BLaER1 (cell line): Measurements from ENCODE around the gene HTATIP2.

ENCODE experiments used
- H3K27ac ChIP-seq: shearing (Covaris generic); formaldehyde crosslinking; 2 replicates; pipeline ENCODE4 v1.8.1; 2022
- H3K27me3 ChIP-seq: shearing (Covaris generic); formaldehyde crosslinking; 2 replicates; pipeline ENCODE4 v1.8.1; 2022
- H3K36me3 ChIP-seq: shearing (Covaris generic); formaldehyde crosslinking; 2 replicates; pipeline ENCODE4 v1.8.1; 2022
- H3K4me1 ChIP-seq: shearing (Covaris generic); formaldehyde crosslinking; 2 replicates; pipeline ENCODE4 v1.8.1; 2022
- H3K4me2 ChIP-seq: shearing (Covaris generic); formaldehyde crosslinking; 2 replicates; pipeline ENCODE4 v1.8.1; 2022
- H3K4me3 ChIP-seq: shearing (Covaris generic); formaldehyde crosslinking; 2 replicates; pipeline ENCODE4 v1.8.1; 2022
- H3K9ac ChIP-seq: shearing (Covaris generic); formaldehyde crosslinking; 2 replicates; pipeline ENCODE4 v1.8.1; 2022
- H3K9me3 ChIP-seq: shearing (Covaris generic); formaldehyde crosslinking; 2 replicates; pipeline ENCODE4 v1.8.1; 2022
- H4K20me1 ChIP-seq: shearing (Covaris generic); formaldehyde crosslinking; 2 replicates; pipeline ENCODE4 v1.8.1; 2022
- Cebpa-rat ChIP-seq: shearing (Covaris generic); IDR thresholded peaks from 2 replicates; pipeline ENCODE4 v1.8.1; 2022

The HTATIP2 gene

DNA sequence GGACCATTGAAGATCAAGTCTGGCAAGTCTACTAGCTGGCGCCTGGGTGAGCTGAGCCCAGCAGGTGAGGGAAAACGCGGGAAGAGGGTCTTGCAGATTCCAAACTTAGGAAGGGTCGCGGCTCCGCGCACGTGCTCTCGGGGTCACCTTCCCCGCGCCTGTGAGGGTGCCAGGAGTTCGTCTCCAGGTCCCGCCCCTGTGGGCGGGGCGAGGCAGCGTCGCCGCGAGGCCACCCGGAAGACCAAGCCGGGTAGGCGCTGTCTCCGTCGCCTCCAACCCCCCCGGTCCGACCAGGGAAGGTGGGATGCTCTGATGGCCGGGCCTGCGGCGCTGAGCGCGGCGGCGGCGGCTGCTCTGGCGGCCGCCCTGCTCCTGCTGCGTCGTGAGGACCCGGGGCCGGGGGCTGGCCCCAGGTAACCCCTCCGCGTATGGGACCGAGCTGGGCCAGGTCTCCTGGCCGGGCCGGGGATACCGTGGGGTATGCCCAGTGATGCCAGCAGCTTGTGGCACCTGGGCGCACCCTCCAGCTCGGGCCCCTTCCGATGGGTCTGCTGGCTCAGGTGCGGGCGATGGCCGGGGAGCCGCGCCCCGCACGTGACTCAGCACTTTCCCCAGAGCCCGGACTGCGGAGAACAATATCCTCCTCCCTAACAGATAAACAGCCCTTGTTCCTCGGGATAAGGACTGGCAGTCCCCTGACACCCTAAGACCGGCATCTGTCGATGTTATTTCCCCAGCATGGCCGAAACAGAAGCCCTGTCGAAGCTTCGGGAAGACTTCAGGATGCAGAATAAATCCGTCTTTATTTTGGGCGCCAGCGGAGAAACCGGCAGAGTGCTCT, at the start of gene HTATIP2:
TSS of gene HTATIP2 (plus strand) at position 215 of the 841 bp plus-strand sequence. CDS start at position 739, 524 bp downstream.
- Histone ChIP-seq H3K9me3 (no peaks in the 10 kb centered on the region), H3K4me3 (peak within 1 kb of the TSS; percentile 77), H3K27ac (peak within 1 kb of the TSS; percentile 78), H3K27me3 (peaks cover 21% of the 10 kb centered on the region), H3K4me1 (peaks cover 19% of the 10 kb centered on the region), H3K9ac (peak within 1 kb of the TSS; percentile 76), H3K36me3 (0 out of 2 replicates have a peak, but pooled peaks cover 6% of the 10 kb centered on the region), H4K20me1 (no peaks in the 10 kb centered on the region), H3K4me2 (peak within 1 kb of the TSS; percentile 95)
- TF ChIP-seq Cebpa-rat: no peak

GRCh38 chr11:20315800-20316199, 47.7 kb upstream of the HTATIP2 start:
- no peaks in the 10 kb centered on the region for H4K20me1 ChIP-seq
- H3K27me3 ChIP-seq: no peaks in the 10 kb centered on the region
- no peaks in the 10 kb centered on the region for H3K4me1 ChIP-seq
- no peak overlapping the region for H3K27ac ChIP-seq
- H3K9ac ChIP-seq: no peak overlapping the region
- TF ChIP-seq Cebpa-rat: no peak
- H3K36me3 ChIP-seq: no peaks in the 10 kb centered on the region
- no peak overlapping the region for H3K4me2 ChIP-seq
- H3K9me3 ChIP-seq: no peaks in the 10 kb centered on the region
- H3K4me3 ChIP-seq: no peak overlapping the region

- Histone ChIP-seq H3K9ac (no peak overlapping the region), H3K4me3 (no peak overlapping the region), H3K4me2 (no peak overlapping the region), H3K9me3 (no peaks in the 10 kb centered on the region), H3K27me3 (no peaks in the 10 kb centered on the region), H3K27ac (no peak overlapping the region), H3K36me3 (no peaks in the 10 kb centered on the region), H4K20me1 (no peaks in the 10 kb centered on the region), H3K4me1 (peaks cover 7% of the 10 kb centered on the region; the same call in 1 of the 2 replicates)
- TF ChIP-seq Cebpa-rat: no peak
Observed at GRCh38 chr11:20321177-20321576, 42.3 kb upstream of the HTATIP2 start.

GRCh38 chr11:20327377-20327935, 36.1 kb upstream of the HTATIP2 start:
- Histone ChIP-seq H3K36me3 (no peaks in the 10 kb centered on the region), H4K20me1 (no peaks in the 10 kb centered on the region), H3K27ac (no peak overlapping the region), H3K4me3 (no peak overlapping the region), H3K4me2 (no peak overlapping the region), H3K9me3 (no peaks in the 10 kb centered on the region), H3K27me3 (no peaks in the 10 kb centered on the region), H3K4me1 (peaks cover 7% of the 10 kb centered on the region; the same call in 1 of the 2 replicates), H3K9ac (no peak overlapping the region)
- no peak for TF ChIP-seq Cebpa-rat

- no peak for TF ChIP-seq Cebpa-rat
Observed at GRCh38 chr11:20336056-20336455, 27.5 kb upstream of the HTATIP2 start.

DNA sequence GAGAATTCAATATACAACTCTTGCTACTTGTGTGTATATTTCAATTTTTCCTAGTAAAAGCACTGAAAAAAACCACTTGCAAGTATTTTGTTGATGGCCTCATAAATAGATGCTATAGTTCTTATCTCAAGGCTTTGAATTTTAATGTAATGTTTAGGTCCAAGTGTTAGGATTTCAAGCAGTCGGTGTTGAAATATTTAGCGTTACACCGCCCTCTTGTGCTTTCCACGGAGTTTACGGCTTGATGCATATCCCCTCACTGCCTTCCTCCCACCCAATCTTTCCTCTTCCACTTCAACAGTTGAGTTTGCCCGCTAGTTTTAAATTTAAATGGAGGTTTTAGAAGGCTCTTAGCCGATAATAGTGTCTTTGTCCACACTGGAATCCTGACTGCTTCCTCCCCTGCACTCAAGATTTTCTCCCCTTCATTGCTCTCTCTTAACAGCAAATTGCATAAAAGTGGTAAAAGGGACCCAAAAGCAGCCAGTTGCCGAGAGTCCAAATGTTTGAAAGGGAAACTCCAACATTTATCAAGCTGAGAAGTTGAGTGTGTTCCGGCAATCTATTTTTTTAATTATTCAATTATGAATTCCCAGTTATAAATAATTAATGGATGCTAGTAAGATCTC, 25.9 kb upstream of the HTATIP2 start:
- Histone ChIP-seq H4K20me1 (no peaks in the 10 kb centered on the region), H3K9ac (no peak overlapping the region), H3K4me2 (no peak overlapping the region), H3K36me3 (no peaks in the 10 kb centered on the region), H3K4me1 (no peaks in the 10 kb centered on the region), H3K27ac (no peak overlapping the region), H3K27me3 (no peaks in the 10 kb centered on the region), H3K4me3 (no peak overlapping the region), H3K9me3 (no peaks in the 10 kb centered on the region)
- TF ChIP-seq Cebpa-rat: no peak

More at GRCh38 chr11:20336056-20336455, 27.5 kb upstream of the HTATIP2 start:
- H3K4me3 ChIP-seq: no peak overlapping the region
- no peaks in the 10 kb centered on the region for H3K27me3 ChIP-seq
- H3K4me2 ChIP-seq: no peak overlapping the region
- no peak overlapping the region for H3K9ac ChIP-seq
- no peaks in the 10 kb centered on the region for H3K4me1 ChIP-seq
- H3K9me3 ChIP-seq: no peaks in the 10 kb centered on the region
- H4K20me1 ChIP-seq: no peaks in the 10 kb centered on the region
- no peak overlapping the region for H3K27ac ChIP-seq
- no peaks in the 10 kb centered on the region for H3K36me3 ChIP-seq

DNA sequence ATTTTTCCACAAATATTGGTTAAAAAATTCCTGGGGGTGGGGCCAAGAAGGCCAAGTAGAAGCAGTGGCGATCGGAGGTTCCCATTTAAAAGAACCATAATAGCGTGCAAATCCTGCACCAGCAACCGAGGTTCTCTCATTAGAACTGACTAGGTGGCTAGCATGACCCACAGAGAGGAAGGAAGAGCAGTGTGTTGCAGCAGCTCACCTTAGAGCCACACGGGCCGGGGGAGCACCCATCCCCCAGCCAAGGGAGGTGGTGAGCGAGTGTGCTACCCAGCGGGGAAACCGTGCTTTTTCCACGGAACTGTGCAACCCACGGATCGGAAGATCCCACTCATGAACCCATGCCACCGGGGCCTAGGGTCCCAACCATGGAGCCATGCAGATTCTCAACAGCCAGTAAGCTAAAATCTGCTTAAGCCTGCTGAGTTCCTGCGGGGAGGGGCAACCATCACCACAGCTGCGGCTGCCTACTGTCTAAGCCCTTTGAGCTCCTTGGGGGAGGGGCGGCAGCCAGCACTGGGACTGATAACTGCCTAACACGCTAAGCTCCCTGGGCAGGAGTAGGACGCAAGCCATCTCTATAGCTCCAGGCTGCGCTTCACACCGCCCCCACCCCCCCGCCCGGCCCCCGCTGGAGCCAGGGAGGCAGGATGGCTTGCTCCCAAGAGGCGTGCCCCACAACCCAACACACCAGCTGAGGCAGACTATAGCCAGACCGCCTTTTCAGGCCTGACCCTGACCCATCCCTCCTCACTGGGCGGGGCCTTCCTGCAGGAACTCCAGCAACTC, 21.0 kb upstream of the HTATIP2 start:
- no peak for TF ChIP-seq Cebpa-rat
- H3K27me3 ChIP-seq: no peaks in the 10 kb centered on the region
- no peak overlapping the region for H3K4me3 ChIP-seq
- no peaks in the 10 kb centered on the region for H3K9me3 ChIP-seq
- H3K36me3 ChIP-seq: no peaks in the 10 kb centered on the region
- H4K20me1 ChIP-seq: no peaks in the 10 kb centered on the region
- no peak overlapping the region for H3K9ac ChIP-seq
- H3K4me2 ChIP-seq: no peak overlapping the region
- H3K4me1 ChIP-seq: no peaks in the 10 kb centered on the region
- H3K27ac ChIP-seq: no peak overlapping the region

DNA sequence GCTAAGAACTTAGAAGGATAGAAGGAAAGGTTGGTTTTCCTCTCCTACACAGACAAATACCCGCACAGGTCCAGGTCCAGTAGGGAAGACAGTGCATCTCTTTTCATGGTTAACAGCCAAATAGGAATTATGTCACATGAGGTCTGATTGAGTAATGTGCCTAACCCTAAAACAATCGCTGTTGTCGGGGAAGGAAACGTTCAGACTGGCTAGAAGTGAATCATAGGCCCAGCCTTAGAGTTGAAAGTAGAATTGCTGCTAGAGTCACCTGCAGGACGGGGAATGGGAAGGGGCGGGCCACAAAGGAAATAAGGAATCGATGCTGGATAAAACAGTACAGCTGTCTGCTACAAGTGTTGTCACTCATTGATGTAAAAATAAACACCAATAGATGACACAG, 12.4 kb upstream of the HTATIP2 start:
- no peaks in the 10 kb centered on the region for H4K20me1 ChIP-seq

DNA sequence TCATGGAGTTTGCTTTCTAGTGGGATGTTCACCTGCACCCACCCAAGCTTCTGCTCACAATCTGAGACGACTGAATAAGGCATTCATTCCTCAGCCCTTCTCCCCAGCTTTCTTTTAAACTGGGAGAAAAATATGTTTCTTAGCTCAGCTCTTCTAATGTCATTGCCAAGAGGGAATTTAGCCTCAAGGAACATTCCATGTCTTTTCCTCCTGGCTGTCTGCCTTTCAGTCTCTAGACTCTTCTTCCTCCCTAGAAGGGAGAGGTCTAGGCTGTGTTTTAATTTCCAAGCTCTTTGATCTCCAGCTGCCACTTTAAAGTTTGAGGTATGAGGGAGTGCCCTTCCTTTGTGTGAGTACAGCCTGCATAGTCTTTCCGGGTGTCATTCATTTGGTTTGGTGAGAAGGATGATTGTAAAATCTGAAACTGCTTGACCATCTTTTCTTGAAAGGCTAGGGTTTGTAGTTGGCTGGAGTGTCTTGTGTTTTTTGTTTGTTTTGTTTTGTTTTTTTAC, 11.7 kb upstream of the HTATIP2 start:
- TF ChIP-seq Cebpa-rat: no peak
- Histone ChIP-seq H3K4me3 (no peak overlapping the region), H3K27me3 (no peaks in the 10 kb centered on the region), H3K27ac (no peak overlapping the region), H3K4me2 (no peak overlapping the region), H4K20me1 (no peaks in the 10 kb centered on the region), H3K9ac (no peak overlapping the region), H3K36me3 (no peaks in the 10 kb centered on the region), H3K9me3 (no peaks in the 10 kb centered on the region), H3K4me1 (no peaks in the 10 kb centered on the region)

More for the DNA sequence above, 12.4 kb upstream of the HTATIP2 start:
- Histone ChIP-seq H3K4me3 (no peak overlapping the region), H3K4me2 (no peak overlapping the region), H3K9me3 (no peaks in the 10 kb centered on the region), H3K36me3 (no peaks in the 10 kb centered on the region), H3K27me3 (no peaks in the 10 kb centered on the region), H3K9ac (no peak overlapping the region), H3K4me1 (no peaks in the 10 kb centered on the region), H3K27ac (no peak overlapping the region)
- no peak for TF ChIP-seq Cebpa-rat
